Esophagus squamous epithelium (tissue), 4 donors: ENCODE measurements around the gene UQCR10.

Source experiments
- POLR2A ChIP-seq, 4 donors: fragments of 450-650 bp; IDR thresholded peaks; one replicate each; pipeline ENCODE4 v1.6.1; 2017; ENCODE audit warnings: antibody characterized with exemption in 4 of 4, mild to moderate bottlenecking in 4 of 4, moderate library complexity in 3 of 4
- TF ChIP-seq, protein P1 (sequence below), 6 experiments: fragments of 450-650 bp in 4 of 6; fragments of 200-600 bp in 2 of 6; sonication (generic) in 2 of 6; IDR thresholded peaks; one replicate each; pipeline ENCODE4 v1.5.1; 2016 to 2019; ENCODE audit warnings: antibody characterized with exemption in 6 of 6, mild to moderate bottlenecking in 4 of 6, moderate library complexity in 4 of 6

- TF ChIP-seq, protein P1, sequence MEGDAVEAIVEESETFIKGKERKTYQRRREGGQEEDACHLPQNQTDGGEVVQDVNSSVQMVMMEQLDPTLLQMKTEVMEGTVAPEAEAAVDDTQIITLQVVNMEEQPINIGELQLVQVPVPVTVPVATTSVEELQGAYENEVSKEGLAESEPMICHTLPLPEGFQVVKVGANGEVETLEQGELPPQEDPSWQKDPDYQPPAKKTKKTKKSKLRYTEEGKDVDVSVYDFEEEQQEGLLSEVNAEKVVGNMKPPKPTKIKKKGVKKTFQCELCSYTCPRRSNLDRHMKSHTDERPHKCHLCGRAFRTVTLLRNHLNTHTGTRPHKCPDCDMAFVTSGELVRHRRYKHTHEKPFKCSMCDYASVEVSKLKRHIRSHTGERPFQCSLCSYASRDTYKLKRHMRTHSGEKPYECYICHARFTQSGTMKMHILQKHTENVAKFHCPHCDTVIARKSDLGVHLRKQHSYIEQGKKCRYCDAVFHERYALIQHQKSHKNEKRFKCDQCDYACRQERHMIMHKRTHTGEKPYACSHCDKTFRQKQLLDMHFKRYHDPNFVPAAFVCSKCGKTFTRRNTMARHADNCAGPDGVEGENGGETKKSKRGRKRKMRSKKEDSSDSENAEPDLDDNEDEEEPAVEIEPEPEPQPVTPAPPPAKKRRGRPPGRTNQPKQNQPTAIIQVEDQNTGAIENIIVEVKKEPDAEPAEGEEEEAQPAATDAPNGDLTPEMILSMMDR (IDR thresholded peaks at IDR 0.05) = no peak
- no peak for TF ChIP-seq POLR2A (IDR thresholded peaks at IDR 0.05)
Measured at GRCh38 chr22:29773233-29773632, 6.1 kb downstream of the UQCR10 start.
